Activated effector memory CD4-positive, alpha-beta T cell treated with anti-CD3 and anti-CD28 coated beads, Interleukin-2, amount 50 U/mL, for 16 hours (primary cell): ENCODE results near the gene CMIP.
"Not testable (repeated sequence)": the region's sequence is repeated elsewhere in the genome, so short reads cannot be mapped to it uniquely, and the experiment has no call there.

Source experiments
- DNase-seq: peaks from one replicate; pipeline ENCODE4 v3.0.0-alpha.2; 2020

The CMIP gene

GRCh38 chr16:81444448-81445121 lies at the start of gene CMIP:
TSS of gene CMIP (plus strand) at chr16:81444808.
- peak; percentile 92 for DNase-seq

- DNase-seq, result no peak
Observed at GRCh38 chr16:81394966-81395655, 49.5 kb upstream of the CMIP start.

DNA sequence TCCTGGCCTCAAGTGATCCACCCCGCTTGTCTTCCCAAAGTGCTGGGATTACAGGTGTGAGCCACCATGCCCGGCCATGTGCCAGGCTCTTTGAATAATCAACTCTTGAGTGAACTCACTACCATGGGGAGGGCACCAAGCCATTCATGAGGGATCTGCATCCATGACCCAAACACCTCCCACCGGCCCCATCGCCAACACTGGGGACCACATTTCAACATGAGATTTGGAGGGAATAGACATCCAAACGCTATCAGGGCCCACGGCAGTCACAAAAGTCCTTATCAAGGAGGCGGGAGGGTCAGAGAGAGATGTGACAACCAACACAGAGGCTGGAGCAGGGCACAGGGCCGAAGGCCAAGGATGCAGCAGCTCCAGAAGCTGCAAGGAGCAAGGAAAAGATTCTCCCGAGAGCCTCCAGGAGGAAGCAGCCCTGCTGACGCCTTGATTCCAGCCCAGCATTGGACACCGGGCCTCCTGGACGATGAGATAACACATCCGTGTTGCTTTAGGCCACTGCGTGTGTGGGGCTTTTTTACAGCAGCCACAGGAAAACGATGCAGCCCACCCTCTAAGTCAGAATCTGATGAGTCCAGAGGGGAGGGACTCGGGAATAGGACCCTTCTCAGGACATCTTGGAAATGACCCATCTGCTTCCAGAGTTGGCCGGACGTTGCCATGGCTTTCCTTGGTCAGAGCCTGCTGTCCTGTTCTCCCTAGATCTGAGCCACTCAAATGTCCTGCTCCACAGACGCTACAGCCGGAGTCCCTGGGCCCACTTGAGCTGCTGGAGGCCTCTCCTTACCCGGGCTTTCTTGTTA lies 47.3 kb upstream of the CMIP start:
- DNase-seq, result no peak

DNA sequence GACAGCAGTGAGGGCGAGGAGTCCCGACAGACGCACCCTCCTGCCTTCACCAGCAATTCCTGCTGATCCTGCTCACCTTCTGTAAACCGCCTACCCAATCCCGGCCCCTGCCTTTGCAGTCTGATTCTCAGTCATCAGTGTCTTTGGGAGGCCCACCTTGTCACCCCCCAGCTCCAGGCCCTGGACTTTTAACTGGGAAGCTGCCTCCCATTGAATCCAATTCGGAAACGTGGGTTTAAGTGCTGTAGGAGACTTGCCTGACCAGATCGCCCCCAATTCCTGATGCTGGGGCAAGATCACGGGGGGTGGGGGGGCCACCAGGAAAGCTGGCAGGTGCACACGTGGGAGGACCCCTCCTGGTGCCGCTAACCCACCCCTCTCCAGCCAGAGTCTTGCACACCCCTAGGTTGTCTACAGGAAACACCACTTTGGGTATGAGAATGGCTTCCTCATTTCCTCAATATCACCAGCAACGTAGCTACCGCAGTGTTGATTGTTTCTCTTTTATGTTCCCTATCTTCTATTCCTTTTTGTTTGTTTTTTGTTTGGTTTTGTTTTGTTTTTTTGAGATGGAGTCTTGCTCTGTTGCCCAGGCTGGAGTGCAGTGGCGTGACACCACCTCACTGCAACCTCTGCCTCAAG lies 46.6 kb upstream of the CMIP start:
- DNase-seq, result no peak

GRCh38 chr16:81399909-81400308 lies 44.7 kb upstream of the CMIP start:
- no peak for DNase-seq

- DNase-seq, result no peak
Observed at GRCh38 chr16:81401035-81401950, 43.3 kb upstream of the CMIP start.

GRCh38 chr16:81403208-81403600 lies 41.4 kb upstream of the CMIP start:
- no peak for DNase-seq

GRCh38 chr16:81403601-81404391 lies 40.8 kb upstream of the CMIP start:
- peak; percentile 92 for DNase-seq

DNA sequence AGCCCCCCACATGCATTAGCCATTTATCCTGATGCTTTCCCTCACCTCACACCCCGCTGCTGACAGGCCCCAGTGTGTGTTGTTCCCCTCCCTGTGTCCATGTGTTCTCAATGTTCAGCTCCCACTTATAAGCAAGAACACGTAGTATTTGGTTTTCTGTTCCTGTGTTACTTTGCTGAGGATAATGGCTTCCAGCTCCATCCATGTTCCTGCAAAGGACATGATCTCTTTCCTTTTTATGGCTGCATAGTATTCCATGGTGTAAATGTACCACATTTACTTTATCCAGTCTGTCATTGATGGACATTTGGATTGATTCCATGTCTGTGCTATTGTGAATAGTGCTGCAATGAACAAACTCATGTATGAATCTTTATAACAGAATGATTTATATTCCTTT lies 39.6 kb upstream of the CMIP start:
- DNase-seq, result not testable (repeated sequence)

DNA sequence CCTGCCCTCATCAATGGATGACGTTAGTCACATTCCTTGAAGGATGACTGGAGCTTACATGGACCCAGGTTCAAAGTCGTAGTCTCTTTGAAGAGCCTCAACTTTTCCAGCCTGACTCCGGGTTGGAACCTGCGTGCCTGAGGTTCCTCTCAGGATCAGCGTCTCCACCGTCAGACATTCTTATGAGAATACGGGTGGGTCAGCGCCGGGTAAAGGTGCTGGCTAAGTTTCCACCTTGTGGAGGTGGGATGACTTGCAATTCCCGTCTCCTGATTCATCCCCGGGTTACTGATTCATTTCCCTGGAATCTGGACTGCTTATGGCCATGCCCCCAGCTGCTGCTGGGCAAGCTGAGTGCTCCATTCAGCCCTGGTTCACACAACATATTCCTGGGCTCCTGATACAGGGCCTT lies 38.9 kb upstream of the CMIP start:
- no peak for DNase-seq

GRCh38 chr16:81408409-81408950 lies 36.1 kb upstream of the CMIP start:
- DNase-seq, result no peak

DNA sequence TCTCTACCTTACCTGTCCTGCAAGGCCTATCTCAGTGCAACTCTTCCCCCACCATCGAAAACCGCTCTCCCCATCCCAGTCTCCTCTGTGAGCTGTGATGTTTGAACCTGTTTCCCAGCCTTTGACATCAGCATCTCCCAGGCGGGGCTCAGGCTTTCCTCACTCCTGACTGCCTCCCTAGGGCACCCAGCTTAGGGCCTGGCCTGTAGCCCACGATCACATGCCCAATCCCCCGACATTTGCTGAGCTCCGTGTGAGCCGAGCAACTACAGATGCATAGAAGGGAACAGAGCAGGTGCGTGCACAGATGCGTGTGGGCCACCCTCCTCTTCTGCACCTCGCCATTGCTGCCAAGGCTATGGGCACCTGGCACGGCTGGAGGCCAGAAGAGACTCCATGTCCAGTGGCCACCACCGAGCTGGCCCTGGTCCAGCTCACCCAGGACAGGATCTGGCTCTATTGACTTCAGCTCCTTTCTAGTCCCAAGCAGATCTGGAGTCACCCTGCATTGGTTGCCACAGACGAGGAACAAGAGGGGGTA lies 35.5 kb upstream of the CMIP start:
- DNase-seq, result no peak

GRCh38 chr16:81410643-81411293 lies 33.8 kb upstream of the CMIP start:
- DNase-seq, result no peak

GRCh38 chr16:81413245-81413990 lies 31.2 kb upstream of the CMIP start:
- no peak for DNase-seq

DNA sequence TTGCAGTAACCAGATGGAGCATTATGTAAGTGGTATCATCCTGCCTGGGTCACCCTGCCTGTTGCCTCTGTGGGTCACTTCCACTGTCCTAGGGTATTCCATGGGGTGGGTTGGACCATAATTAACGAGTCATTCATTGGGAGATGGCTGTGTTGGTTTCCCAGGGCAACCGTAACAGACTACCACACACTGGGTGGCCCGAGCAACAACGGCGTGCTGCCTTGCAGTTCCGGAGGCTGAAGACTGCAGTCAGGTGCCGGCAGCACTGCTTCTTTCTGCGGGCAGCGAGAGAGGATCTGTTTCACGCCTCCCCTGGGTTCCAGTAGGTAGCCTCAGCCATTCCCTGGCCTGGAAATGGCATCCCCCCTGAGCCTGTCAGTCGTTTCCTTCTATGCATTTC lies 28.9 kb upstream of the CMIP start:
- no peak for DNase-seq

DNA sequence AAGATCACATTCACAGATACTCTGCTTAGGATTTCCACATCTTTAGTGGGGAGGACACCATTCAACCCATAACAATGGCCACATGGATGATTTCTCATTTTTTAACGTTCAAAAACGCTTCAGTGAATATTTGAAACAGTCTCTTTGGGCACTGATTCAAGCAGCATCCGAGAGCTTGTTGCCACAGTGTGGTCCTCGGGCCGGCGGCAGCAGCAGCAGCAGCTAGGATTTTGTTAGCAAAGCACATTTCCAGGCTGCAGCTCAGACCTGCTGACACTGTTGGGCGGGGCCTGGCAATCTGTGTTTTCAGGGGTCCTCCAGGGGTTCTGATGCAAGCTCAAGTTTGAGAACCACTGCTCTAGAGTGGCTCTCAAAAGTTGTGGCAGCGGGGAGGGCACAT lies 27.9 kb upstream of the CMIP start:
- DNase-seq, result no peak

GRCh38 chr16:81417210-81417609 lies 27.4 kb upstream of the CMIP start:
- DNase-seq, result no peak

GRCh38 chr16:81419806-81420205 lies 24.8 kb upstream of the CMIP start:
- no peak for DNase-seq

DNA sequence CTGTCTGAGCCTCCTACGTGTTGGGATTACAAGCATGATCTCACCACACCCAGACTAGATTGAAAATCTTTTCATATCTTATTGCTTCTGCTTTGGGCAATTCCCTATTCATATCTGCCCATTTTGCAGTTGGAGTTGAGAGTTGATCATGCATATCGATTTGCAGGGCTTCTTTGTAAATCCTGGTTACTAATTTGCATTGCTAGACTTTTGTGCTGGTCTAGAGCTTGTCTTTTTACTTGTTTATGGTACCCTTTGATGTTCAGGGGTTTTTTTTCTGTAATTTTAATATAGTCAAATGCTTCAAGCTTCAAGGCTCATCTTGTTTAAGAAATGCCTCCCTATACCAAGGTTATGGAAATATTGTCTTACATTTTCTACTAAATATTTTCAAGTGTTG lies 23.5 kb upstream of the CMIP start:
- DNase-seq, result no peak

- DNase-seq, result no peak
Observed at GRCh38 chr16:81421536-81421935, 23.1 kb upstream of the CMIP start.
